Spleen (tissue), 11 donors: ENCODE measurements around the gene SPTBN1. TPM values are rescaled to one million over a fixed set of nuclear protein-coding genes. Genes with fewer than 3 reads are reported as not detected.

Experiments
- DNase-seq: peaks from one replicate; pipeline ENCODE4 v3.0.0-alpha.2; 2020
- H3K27ac ChIP-seq, 8 donors: fragments of 200-600 bp; sonication (generic) in 7 of 8; 1 replicate in 4 of 8; 2 replicates in 4 of 8; pipeline versions ENCODE4 v1.5.0 to v1.8.0; 2016 to 2021; ENCODE audit warnings: inconsistent platforms in 4 of 8, mild to moderate bottlenecking in 4 of 8, moderate library complexity in 1 of 8
- H3K27me3 ChIP-seq, 7 donors: fragments of 200-600 bp; sonication (generic) in 6 of 7; replicated peaks in 1 of 7; 1 replicate in 4 of 7; 2 replicates in 3 of 7; pipeline versions ENCODE4 v1.5.0 to v1.8.0; 2016 to 2021; ENCODE audit warnings: inconsistent platforms in 3 of 7, mild to moderate bottlenecking in 1 of 7
- H3K36me3 ChIP-seq, 6 donors: fragments of 200-600 bp; sonication (generic) in 5 of 6; 1 replicate in 4 of 6; 2 replicates in 2 of 6; pipeline versions ENCODE4 v1.5.0 to v1.8.0; 2016 to 2021; ENCODE audit warnings: inconsistent platforms in 2 of 6
- H3K4me1 ChIP-seq, 6 donors: fragments of 200-600 bp; sonication (generic) in 5 of 6; 1 replicate in 3 of 6; 2 replicates in 3 of 6; pipeline versions ENCODE4 v1.5.0 to v1.8.0; 2016 to 2021; ENCODE audit warnings: inconsistent platforms in 3 of 6
- H3K4me3 ChIP-seq, 8 donors: fragments of 200-600 bp; sonication (generic) in 7 of 8; 1 replicate in 4 of 8; 2 replicates in 4 of 8; pipeline versions ENCODE4 v1.5.0 to v1.8.0; 2016 to 2021; ENCODE audit warnings: inconsistent platforms in 4 of 8, mild to moderate bottlenecking in 4 of 8, moderate library complexity in 2 of 8
- H3K9me3 ChIP-seq, 8 donors: fragments of 200-600 bp; sonication (generic) in 7 of 8; 1 replicate in 4 of 8; 2 replicates in 4 of 8; pipeline versions ENCODE4 v1.5.0 to v1.8.0; 2016 to 2021; ENCODE audit warnings: inconsistent platforms in 4 of 8
- CTCF ChIP-seq, 11 experiments: fragments of 200-600 bp in 7 of 11; fragments of 450-650 bp in 4 of 11; sonication (generic) in 4 of 11; IDR thresholded peaks in 8 of 11; conservative IDR thresholded peaks in 3 of 11; 1 replicate in 7 of 11; 2 replicates in 4 of 11; pipeline versions ENCODE4 v1.4.0 to v1.8.0; 2016 to 2021; ENCODE audit warnings: antibody characterized with exemption in 11 of 11, inconsistent platforms in 4 of 11, mild to moderate bottlenecking in 1 of 11
- POLR2A ChIP-seq, 3 donors: fragments of 450-650 bp; IDR thresholded peaks; one replicate each; pipeline ENCODE4 v1.5.1; 2017; ENCODE audit warnings: antibody characterized with exemption in 3 of 3, mild to moderate bottlenecking in 1 of 3
- POLR2AphosphoS5 ChIP-seq, 3 donors: sonication (generic); formaldehyde crosslinking; IDR thresholded peaks; one replicate each; pipeline ENCODE4 v1.5.1; 2017; ENCODE audit warnings: antibody characterized with exemption in 3 of 3
- WGBS, 5 donors: extraction: QIAGEN DNeasy Blood & Tissue Kit in 3 of 5; methylation state at CpG; one replicate each; pipeline versions ENCODE4 v1.1.5 to v1.1.7; 2013 to 2018; 5-methylcytosine and 5-hydroxymethylcytosine counted together
- intact Hi-C: fragments of 100-400 bp; cut with DNase I; formaldehyde crosslinking; loops from one replicate; pipeline ENCODE4 v1.15.0; 2023; ENCODE audit warnings: low total_unique reads
- polyA plus RNA-seq, 3 donors: library from polyadenylated mRNA; stranded (reverse); fragments of 200-250 nt; gene quantifications; one replicate each; pipeline ENCODE4 v1.2.1, GENCODE V29; 2013
- total RNA-seq, 7 donors: library from RNA; depleted of rRNA in 3 of 7; stranded (reverse); fragments of >200 nt in 3 of 7; fragmentation: NEBNext Ultra II Directional in 4 of 7; extraction: Animal tissue kit (Norgen Biotek cat#: 25700) in 4 of 7; gene quantifications; one replicate each; pipeline versions ENCODE4 v1.1.0 to v1.2.1, GENCODE V29; 2016 to 2021
- donor health status: healthy with polysubstance abuse.
- donor health status: DM: no; HTN: no; CAD: no; lungs with moderate emphysema.
- donor health status: DM: no; HTN: no; CAD: no.
- donor health status: Bipolar disorder and iron deficiency.
- donor health status: healthy.
- donor health status: DM: no; HTN: no; CAD: no.
- donor health status: DM: yes; HTN: yes; CAD: no.

The SPTBN1 gene
- total and polyA plus RNA-seq, 10 donors = 32.7 to 352 (median 269) TPM

- TF ChIP-seq CTCF (IDR thresholded peaks at IDR 0.05 in 8 of 11, conservative IDR thresholded peaks at IDR 0.05 in 3 of 11) (no peak), POLR2A (IDR thresholded peaks at IDR 0.05) (no peak), POLR2AphosphoS5 (IDR thresholded peaks at IDR 0.05) (no peak)
- peak overlapping the region in 7 of 8 donors; percentile 49 to 89 (median 68) for H3K27ac ChIP-seq
Measured at GRCh38 chr2:54640834-54641540, 184.9 kb downstream of the SPTBN1 start.

DNA sequence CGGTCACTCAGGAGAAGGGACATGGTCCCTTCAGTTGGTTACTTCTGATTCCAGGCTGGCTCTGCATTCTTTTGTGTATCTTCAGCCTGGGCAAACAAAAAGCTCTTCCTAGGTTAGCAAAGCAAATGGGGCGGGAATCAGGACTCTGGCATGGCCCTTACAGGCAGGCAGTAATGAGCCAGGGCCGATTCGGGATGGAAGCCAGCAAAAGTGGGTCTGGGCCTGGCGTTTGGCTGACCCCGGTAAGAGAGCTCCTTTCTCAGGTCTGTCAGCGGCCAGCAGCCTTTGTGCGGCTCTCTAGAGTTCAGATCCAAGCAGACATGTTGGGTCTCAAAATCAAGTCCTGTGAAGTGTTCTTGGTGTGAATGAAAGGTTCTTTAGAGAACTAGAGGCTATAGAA lies 185.9 kb downstream of the SPTBN1 start:
- Histone ChIP-seq H3K27me3 (no peaks in the 10 kb centered on the region), H3K9me3 (no peaks in the 10 kb centered on the region), H3K36me3 (peaks cover 6 to 100% (median 64%) of the 10 kb centered on the region in 6 donors), H3K27ac (peak overlapping the region in 7 of 8 donors; percentile 39 to 89 (median 68)), H3K4me1 (peaks cover 17 to 56% (median 34%) of the 10 kb centered on the region in 6 donors), H3K4me3 (no peak overlapping the region)
- TF ChIP-seq POLR2AphosphoS5 (IDR thresholded peaks at IDR 0.05) = peak in 1 of 3 donors; percentile 18
- TF ChIP-seq CTCF (IDR thresholded peaks at IDR 0.05 in 8 of 11, conservative IDR thresholded peaks at IDR 0.05 in 3 of 11) = no peak
- no peak for DNase-seq
- intact Hi-C loops = no loop called here
- 88 to 94% (median 91%) methylated on average over 8 of the region's 8 CpGs for WGBS, 5 donors

More at GRCh38 chr2:54640834-54641540, 184.9 kb downstream of the SPTBN1 start:
- Histone ChIP-seq H3K4me1 (peaks cover 25 to 66% (median 43%) of the 10 kb centered on the region in 6 donors), H3K4me3 (no peak overlapping the region), H3K9me3 (no peaks in the 10 kb centered on the region), H3K36me3 (peaks cover 0 to 100% (median 54%) of the 10 kb centered on the region in 6 donors), H3K27me3 (no peaks in the 10 kb centered on the region)
- DNase-seq = no peak
- intact Hi-C loops = no loop called here
- 79 to 84% (median 81%) methylated on average over 8 of the region's 8 CpGs for WGBS, 5 donors

GRCh38 chr2:54642677-54643430 lies 186.7 kb downstream of the SPTBN1 start:
- 90 to 93% (median 91%) methylated on average over 11 of the region's 11 CpGs for WGBS, 5 donors
- intact Hi-C loops = no loop called here
- Histone ChIP-seq H3K27me3 (no peaks in the 10 kb centered on the region), H3K36me3 (peaks cover 10 to 100% (median 71%) of the 10 kb centered on the region in 6 donors), H3K4me3 (no peak overlapping the region), H3K27ac (peak overlapping the region in 5 of 8 donors; percentile 39 to 89 (median 58)), H3K9me3 (no peaks in the 10 kb centered on the region), H3K4me1 (peaks cover 10 to 47% (median 28%) of the 10 kb centered on the region in 6 donors)
- TF ChIP-seq CTCF (IDR thresholded peaks at IDR 0.05 in 8 of 11, conservative IDR thresholded peaks at IDR 0.05 in 3 of 11) = no peak
- DNase-seq = no peak

DNA sequence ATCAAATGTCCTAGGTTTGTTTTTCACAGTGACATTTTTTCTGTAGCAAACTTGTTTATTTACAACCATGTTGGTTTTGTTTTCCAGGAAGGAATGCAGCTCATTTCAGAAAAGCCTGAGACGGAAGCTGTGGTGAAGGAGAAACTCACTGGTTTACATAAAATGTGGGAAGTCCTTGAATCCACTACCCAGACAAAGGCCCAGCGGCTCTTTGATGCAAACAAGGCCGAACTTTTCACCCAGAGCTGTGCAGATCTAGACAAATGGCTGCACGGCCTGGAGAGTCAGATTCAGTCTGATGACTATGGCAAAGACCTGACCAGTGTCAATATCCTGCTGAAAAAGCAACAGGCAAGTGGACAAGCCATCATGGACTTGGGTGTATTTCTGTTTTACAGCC lies 188.1 kb downstream of the SPTBN1 start:
- Histone ChIP-seq H3K4me1 (peaks cover 0 to 34% (median 16%) of the 10 kb centered on the region in 6 donors), H3K27ac (peak overlapping the region in 1 of 8 donors; percentile 22), H3K36me3 (peaks cover 14 to 100% (median 76%) of the 10 kb centered on the region in 6 donors), H3K4me3 (no peak overlapping the region), H3K27me3 (no peaks in the 10 kb centered on the region), H3K9me3 (no peaks in the 10 kb centered on the region)
- TF ChIP-seq POLR2A (IDR thresholded peaks at IDR 0.05) (no peak), POLR2AphosphoS5 (IDR thresholded peaks at IDR 0.05) (no peak), CTCF (IDR thresholded peaks at IDR 0.05 in 8 of 11, conservative IDR thresholded peaks at IDR 0.05 in 3 of 11) (no peak)
- DNase-seq = no peak
- 76 to 88% (median 83%) methylated on average over 4 of the region's 4 CpGs for WGBS, 5 donors
- intact Hi-C loops = no loop called here
